IMR-90 (cell line): Measurements from ENCODE around the gene CTBP2. TPM values are rescaled to one million over a fixed set of nuclear protein-coding genes. Genes with fewer than 3 reads are reported as not detected.

Experiments
- ATAC-seq: fragments of 200-7000 bp; cut with Tn5 transposase; 2 replicates; pipeline ENCODE4 v1.9.1; 2020; ENCODE audit warnings: low read depth, mild to moderate bottlenecking, moderate library complexity
- BruUV-seq: library from RNA; stranded (reverse); fragments of 400-500 nt; replicated peaks from 2 replicates; lab custom pipeline; 2021; lab: Mats Ljungman, UMichigan
- CTCF ChIA-PET: fragments of 300-600 bp; formaldehyde crosslinking; extraction: SDS; loops from one replicate; lab custom pipeline; 2021; ENCODE audit warnings: antibody characterized with exemption; lab: Yijun Ruan, JAX
- POLR2A ChIA-PET: fragments of 300-600 bp; sonication (Branson Sonifier 250); formaldehyde crosslinking; loops from one replicate; lab custom pipeline; 2022; ENCODE audit warnings: antibody characterized with exemption; ENCODE audit not compliant: unreplicated experiment; lab: Charles Lee
- DNase-seq: peaks from one replicate; pipeline ENCODE4 v3.0.0; 2013
- H2AFZ ChIP-seq: replicated peaks from 2 replicates; pipeline ENCODE3; 2013; ENCODE audit warnings: low read length, mild to moderate bottlenecking; ENCODE audit not compliant: poor library complexity
- H2AK5ac ChIP-seq: 2 replicates; pipeline ENCODE4 v1.6.1; 2013; ENCODE audit warnings: low read depth, low read length, inconsistent platforms
- H2AK9ac ChIP-seq: replicated peaks from 2 replicates; pipeline ENCODE3; 2013; ENCODE audit warnings: mild to moderate bottlenecking, low read depth, low read length, moderate library complexity; ENCODE audit not compliant: poor library complexity
- H2BK120ac ChIP-seq: 2 replicates; pipeline ENCODE4 v1.6.1; 2013; ENCODE audit warnings: low read depth, low read length, inconsistent platforms
- H2BK15ac ChIP-seq: 3 replicates; pipeline ENCODE4 v1.6.1; 2013; ENCODE audit warnings: low read depth, low read length, inconsistent platforms
- H2BK20ac ChIP-seq: 2 replicates; pipeline ENCODE4 v1.6.1; 2013; ENCODE audit warnings: low read depth, mild to moderate bottlenecking, inconsistent platforms, low read length, moderate library complexity
- H2BK5ac ChIP-seq: 2 replicates; pipeline ENCODE4 v1.6.1; 2013; ENCODE audit warnings: mild to moderate bottlenecking, low read depth, low read length, inconsistent platforms; ENCODE audit not compliant: poor library complexity, severe bottlenecking
- H3K14ac ChIP-seq: replicated peaks from 2 replicates; pipeline ENCODE4 v1.6.1; 2013; ENCODE audit warnings: low read depth, low read length, inconsistent platforms
- H3K18ac ChIP-seq: 2 replicates; pipeline ENCODE4 v1.6.1; 2013; ENCODE audit warnings: low read depth, low read length, control low read depth
- H3K23ac ChIP-seq: 2 replicates; pipeline ENCODE4 v1.6.1; 2013; ENCODE audit warnings: low read depth, low read length, inconsistent platforms
- H3K27ac ChIP-seq: 2 replicates; pipeline ENCODE4 v1.5.1; 2013; ENCODE audit warnings: mild to moderate bottlenecking, control low read depth, low read length; ENCODE audit not compliant: insufficient read depth
- H3K27me3 ChIP-seq: 2 replicates; pipeline ENCODE4 v1.6.1; 2013; ENCODE audit warnings: low read length; ENCODE audit not compliant: control insufficient read depth, insufficient read depth
- H3K36me3 ChIP-seq: 2 replicates; pipeline ENCODE4 v1.6.1; 2013; ENCODE audit warnings: low read length, mixed read lengths; ENCODE audit not compliant: control insufficient read depth, insufficient read depth
- H3K4ac ChIP-seq: 2 replicates; pipeline ENCODE4 v1.6.1; 2013; ENCODE audit warnings: low read depth, low read length, inconsistent platforms
- H3K4me1 ChIP-seq: 2 replicates; pipeline ENCODE4 v1.6.1; 2013; ENCODE audit warnings: low read length, mixed read lengths; ENCODE audit not compliant: control insufficient read depth, insufficient read depth
- H3K4me2 ChIP-seq: 2 replicates; pipeline ENCODE4 v1.6.1; 2013; ENCODE audit warnings: low read depth, mild to moderate bottlenecking, control low read depth, low read length, moderate library complexity
- H3K4me3 ChIP-seq: 2 replicates; pipeline ENCODE4 v1.5.1; 2013; ENCODE audit warnings: low read depth, mild to moderate bottlenecking, control low read depth, low read length, moderate library complexity; ENCODE audit not compliant: insufficient read depth
- H3K56ac ChIP-seq: 2 replicates; pipeline ENCODE4 v1.6.1; 2013; ENCODE audit warnings: low read length, inconsistent platforms; ENCODE audit not compliant: insufficient read depth; ENCODE audit errors: extremely low read depth
- H3K79me1 ChIP-seq, 2 experiments: 2 replicates each; pipeline ENCODE4 v1.6.1; 2013; ENCODE audit warnings: low read length in 2 of 2, inconsistent platforms in 1 of 2, low read depth in 1 of 2
- H3K9ac ChIP-seq: 2 replicates; pipeline ENCODE4 v1.6.1; 2013; ENCODE audit warnings: low read depth, low read length, control low read depth
- H3K9me1 ChIP-seq: 2 replicates; pipeline ENCODE4 v1.6.1; 2013; ENCODE audit warnings: low read length, inconsistent platforms; ENCODE audit not compliant: insufficient read depth
- H3K9me3 ChIP-seq: 2 replicates; pipeline ENCODE4 v1.6.1; 2013; ENCODE audit warnings: low read length; ENCODE audit not compliant: control insufficient read depth, insufficient read depth
- H4K20me1 ChIP-seq: 2 replicates; pipeline ENCODE4 v1.6.1; 2013; ENCODE audit warnings: low read length, inconsistent platforms; ENCODE audit not compliant: insufficient read depth
- H4K5ac ChIP-seq: 2 replicates; pipeline ENCODE4 v1.6.1; 2013; ENCODE audit warnings: mild to moderate bottlenecking, low read depth, low read length, control low read depth
- H4K8ac ChIP-seq, 2 experiments: 2 replicates each; pipeline ENCODE4 v1.6.1; 2013; ENCODE audit warnings: low read depth in 2 of 2, low read length in 2 of 2, control low read depth in 1 of 2, inconsistent platforms in 1 of 2
- H4K91ac ChIP-seq: 2 replicates; pipeline ENCODE4 v1.6.1; 2013; ENCODE audit warnings: low read depth, low read length, inconsistent platforms; ENCODE audit not compliant: insufficient read depth
- CHD1 ChIP-seq: IDR thresholded peaks from 2 replicates; pipeline ENCODE4 v1.6.1; 2012; ENCODE audit warnings: low read depth, low read length, improper control_type of control experiment
- FOS ChIP-seq: fragments of 150-350 bp; IDR thresholded peaks from 2 replicates; pipeline ENCODE4 v1.6.1; 2016; ENCODE audit warnings: low read depth, low read length
- MAFK ChIP-seq: IDR thresholded peaks from 2 replicates; pipeline ENCODE4 v1.6.1; 2012; ENCODE audit warnings: low read depth, low read length, improper control_type of control experiment
- MXI1 ChIP-seq: IDR thresholded peaks from 2 replicates; pipeline ENCODE4 v1.6.1; 2012; ENCODE audit warnings: low read depth, mild to moderate bottlenecking, low read length, moderate library complexity, borderline replicate concordance
- RFX5 ChIP-seq: IDR thresholded peaks from 2 replicates; pipeline ENCODE4 v1.8.0; 2012; ENCODE audit warnings: low read depth, mild to moderate bottlenecking, low read length, moderate library complexity
- SMC3 ChIP-seq: fragments of 150-350 bp; IDR thresholded peaks from 2 replicates; pipeline ENCODE4 v1.6.1; 2016; ENCODE audit warnings: low read depth, mild to moderate bottlenecking, antibody characterized with exemption, low read length, moderate library complexity
- WGBS, 2 experiments: methylation state at CpG; one replicate each; pipeline versions ENCODE4 v1.1.5 to v1.1.7; 2013; ENCODE audit warnings: missing lambda C conversion rate in 2 of 2; ENCODE audit not compliant: insufficient read length in 1 of 2; ENCODE audit errors: extremely low coverage in 2 of 2; 5-methylcytosine and 5-hydroxymethylcytosine counted together
- dilution Hi-C: fragments of 300-500 bp; cut with HindIII; formaldehyde crosslinking; loops from one replicate; pipeline ENCODE4 v1.14.3; 2018; ENCODE audit warnings: low sequenced_read_pairs; ENCODE audit not compliant: unreplicated experiment
- in situ Hi-C: fragments of 300-500 bp; cut with MboI; formaldehyde crosslinking; loops from 3 replicates; pipeline ENCODE4 v1.14.3; 2019; ENCODE audit warnings: low sequenced_read_pairs, inconsistent platforms, mixed read lengths
- intact Hi-C: fragments of 100-400 bp; cut with micrococcal nuclease; formaldehyde crosslinking; loops from 2 replicates; pipeline ENCODE4 v1.10.0; 2022
- polyA plus RNA-seq, 3 experiments: library from polyadenylated mRNA; depleted of rRNA; stranded (reverse); fragments of >200 nt; gene quantifications; 2 replicates each; pipeline ENCODE4 v1.2.3, GENCODE V29; 2012; ENCODE audit warnings: low replicate concordance in 1 of 3
- total RNA-seq: library from RNA; depleted of rRNA; stranded (reverse); fragments of >200 nt; gene quantifications from 2 replicates; pipeline ENCODE4 v1.2.3, GENCODE V29; 2012

Gene CTBP2
- total and polyA plus RNA-seq, 2 of the 4 experiments (the other 2 are of a cell fraction): 81.0 to 86.6 TPM

DNA sequence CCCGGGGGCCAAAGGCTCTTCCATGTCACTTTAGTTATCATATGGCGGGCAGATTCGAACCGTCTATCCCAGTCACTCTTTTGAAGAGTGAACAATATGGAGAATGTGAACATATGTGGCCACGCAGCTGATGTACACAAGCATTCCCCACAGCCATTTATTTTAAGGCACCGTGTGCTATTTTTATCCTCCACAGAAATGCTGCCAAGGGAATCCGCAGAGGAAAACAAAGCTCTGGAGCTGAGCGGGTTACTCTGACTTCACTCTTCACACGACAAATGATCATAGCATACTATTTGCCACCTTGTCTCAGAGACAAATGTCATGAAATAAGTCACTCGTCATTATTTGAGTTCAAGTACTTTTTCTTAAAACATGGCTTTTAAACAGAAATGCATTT lies 100.3 kb downstream of the CTBP2 start:
- DNase-seq (peak; percentile 82), ATAC-seq (no peak)
- CTCF ChIA-PET: interaction anchor here (2.1 kb wide), 1 partner anchor 12 kb away, joined by 11 read pairs; no protein-coding TSS in a partner anchor
- Histone ChIP-seq H2BK5ac (peak overlapping the region; percentile 14), H3K14ac (no peak overlapping the region), H4K5ac (no peak overlapping the region), H3K9me3 (no peaks in the 10 kb centered on the region), H3K4ac (peak overlapping the region; percentile 29; the same call in 1 of the 2 replicates), H3K4me2 (peak overlapping the region; percentile 32; the same call in 1 of the 2 replicates), H3K18ac (no peak overlapping the region), H4K8ac (no peak overlapping the region), H2BK120ac (peak overlapping the region; percentile 24; the same call in 1 of the 2 replicates), H4K20me1 (peaks cover 87% of the 10 kb centered on the region), H2AK5ac (peak overlapping the region; percentile 43; the same call in 1 of the 2 replicates), H3K9ac (no peak overlapping the region), H2AFZ (no peak overlapping the region), H2AK9ac (peak overlapping the region; percentile 0), H3K4me3 (no peak overlapping the region), H3K27me3 (no peaks in the 10 kb centered on the region), H3K36me3 (no peaks in the 10 kb centered on the region), H3K23ac (no peak overlapping the region), H2BK15ac (no peak overlapping the region), H3K27ac (peak overlapping the region; percentile 40; the same call in 1 of the 2 replicates), H3K56ac (no peak overlapping the region), H3K79me1 (peaks cover 49 to 96% of the 10 kb centered on the region in 2 experiments), H2BK20ac (no peak overlapping the region), H3K9me1 (peaks cover 39% of the 10 kb centered on the region), H3K4me1 (peaks cover 52% of the 10 kb centered on the region), H4K91ac (no peak overlapping the region)
- POLR2A ChIA-PET: no interaction called here
- WGBS, 2 experiments: 3% methylated on average over 4 of the region's 10 CpGs; no CpG with 5 or more reads in 1 of the 2 experiments
- dilution Hi-C loops (no loop called here), intact Hi-C loops (loop anchor here (10.0 kb wide), 1 partner anchor 145 kb away; no protein-coding TSS in a partner anchor), in situ Hi-C loops (no loop called here)
- BruUV-seq: no TSS peak
- TF ChIP-seq RFX5 (no peak), MXI1 (peak; percentile 3; the same call in 1 of the 2 replicates), SMC3 (no peak), FOS (no peak), MAFK (no peak), CHD1 (no peak)
